ENCODE data around the gene IQGAP3. TPM values are rescaled to one million over a fixed set of nuclear protein-coding genes. Genes with fewer than 3 reads are reported as not detected.

IQGAP3 gene
- total RNA-seq, 3 donors from 2014 or later, result 0.18 to 0.38 (median 0.37) TPM

GRCh38 chr1:156500793-156501506 lies 71.4 kb downstream of the IQGAP3 start:
- DNase-seq (peak; percentile 93), ATAC-seq (peak; percentile 75 to 76)
- H3K4me1 Mint-ChIP-seq (ENCODE audit: low read depth), result peaks cover 76% of the 10 kb centered on the region
- no peaks in the 10 kb centered on the region for H3K9me3 Mint-ChIP-seq
- no peaks in the 10 kb centered on the region for H3K27me3 Mint-ChIP-seq (ENCODE audit: low read depth)
- H3K36me3 Mint-ChIP-seq (ENCODE audit: insufficient read depth), result no peaks in the 10 kb centered on the region
- peak overlapping the region; percentile 91 for H3K4me3 Mint-ChIP-seq

- ATAC-seq, result peak in 1 of 2 donors; percentile 0
- no peaks in the 10 kb centered on the region for H3K27me3 Mint-ChIP-seq (ENCODE audit: low read depth)
- no peaks in the 10 kb centered on the region for H3K9me3 Mint-ChIP-seq
- DNase-seq, result no peak
- peak within 1 kb of the TSS; percentile 91 for H3K4me3 Mint-ChIP-seq
- H3K36me3 Mint-ChIP-seq (ENCODE audit: insufficient read depth), result no peaks in the 10 kb centered on the region
- peaks cover 75% of the 10 kb centered on the region for H3K4me1 Mint-ChIP-seq (ENCODE audit: low read depth)
These were observed 71.9 kb downstream of the IQGAP3 start, which contains the start of gene MEF2D for GRCh38 chr1:156500543-156500792. Gene MEF2D (minus strand): TSS chr1:156500775. CDS start chr1:156483292, 17,483 bp downstream.

- ATAC-seq, result peak in 1 of 2 donors; percentile 2
These were observed 72.4 kb downstream of the IQGAP3 start for GRCh38 chr1:156499842-156500542.

GRCh38 chr1:156499194-156499841 lies 73.0 kb downstream of the IQGAP3 start:
- H3K9me3 Mint-ChIP-seq, result no peaks in the 10 kb centered on the region

More at GRCh38 chr1:156499842-156500542, 72.4 kb downstream of the IQGAP3 start:
- Mint-ChIP-seq H3K27me3 (ENCODE audit: low read depth) (no peaks in the 10 kb centered on the region), H3K36me3 (ENCODE audit: insufficient read depth) (peaks cover 3% of the 10 kb centered on the region), H3K9me3 (no peaks in the 10 kb centered on the region), H3K4me3 (peak overlapping the region; percentile 91), H3K4me1 (ENCODE audit: low read depth) (peaks cover 75% of the 10 kb centered on the region)
- DNase-seq, result peak; percentile 33

GRCh38 chr1:156498432-156499193 lies 73.8 kb downstream of the IQGAP3 start:
- DNase-seq (no peak), ATAC-seq (no peak)
- no peaks in the 10 kb centered on the region for H3K27me3 Mint-ChIP-seq (ENCODE audit: low read depth)
- H3K36me3 Mint-ChIP-seq (ENCODE audit: insufficient read depth), result peaks cover 4% of the 10 kb centered on the region
- H3K9me3 Mint-ChIP-seq, result no peaks in the 10 kb centered on the region
- peak overlapping the region; percentile 91 for H3K4me3 Mint-ChIP-seq
- H3K4me1 Mint-ChIP-seq (ENCODE audit: low read depth), result peaks cover 77% of the 10 kb centered on the region

More at GRCh38 chr1:156499194-156499841, 73.0 kb downstream of the IQGAP3 start:
- Mint-ChIP-seq H3K4me3 (peak overlapping the region; percentile 91), H3K4me1 (ENCODE audit: low read depth) (peaks cover 77% of the 10 kb centered on the region), H3K27me3 (ENCODE audit: low read depth) (no peaks in the 10 kb centered on the region), H3K36me3 (ENCODE audit: insufficient read depth) (peaks cover 4% of the 10 kb centered on the region)
- no peak for ATAC-seq
- DNase-seq, result no peak

GRCh38 chr1:156497743-156498431 lies 74.5 kb downstream of the IQGAP3 start:
- Mint-ChIP-seq H3K4me1 (ENCODE audit: low read depth) (peaks cover 77% of the 10 kb centered on the region), H3K27me3 (ENCODE audit: low read depth) (no peaks in the 10 kb centered on the region), H3K36me3 (ENCODE audit: insufficient read depth) (peaks cover 4% of the 10 kb centered on the region), H3K4me3 (peak overlapping the region; percentile 91), H3K9me3 (no peaks in the 10 kb centered on the region)
- ATAC-seq (no peak), DNase-seq (no peak)

GRCh38 chr1:156497078-156497742 lies 75.2 kb downstream of the IQGAP3 start:
- Mint-ChIP-seq H3K36me3 (ENCODE audit: insufficient read depth) (peaks cover 10% of the 10 kb centered on the region), H3K4me3 (peak overlapping the region; percentile 91), H3K9me3 (no peaks in the 10 kb centered on the region), H3K4me1 (ENCODE audit: low read depth) (peaks cover 77% of the 10 kb centered on the region), H3K27me3 (ENCODE audit: low read depth) (no peaks in the 10 kb centered on the region)
- ATAC-seq, result no peak
- no peak for DNase-seq

- DNase-seq, result no peak
- Mint-ChIP-seq H3K27me3 (ENCODE audit: low read depth) (no peaks in the 10 kb centered on the region), H3K4me3 (peak overlapping the region; percentile 36), H3K4me1 (ENCODE audit: low read depth) (peaks cover 77% of the 10 kb centered on the region), H3K36me3 (ENCODE audit: insufficient read depth) (peaks cover 11% of the 10 kb centered on the region), H3K9me3 (no peaks in the 10 kb centered on the region)
- ATAC-seq, result no peak
These were observed 76.1 kb downstream of the IQGAP3 start for GRCh38 chr1:156496211-156496761.

- ATAC-seq, result no peak
- H3K4me1 Mint-ChIP-seq (ENCODE audit: low read depth), result peaks cover 84% of the 10 kb centered on the region
- no peak for DNase-seq
- H3K4me3 Mint-ChIP-seq, result peak overlapping the region; percentile 11
- H3K9me3 Mint-ChIP-seq, result no peaks in the 10 kb centered on the region
- peaks cover 11% of the 10 kb centered on the region for H3K36me3 Mint-ChIP-seq (ENCODE audit: insufficient read depth)
- no peaks in the 10 kb centered on the region for H3K27me3 Mint-ChIP-seq (ENCODE audit: low read depth)
These were observed 76.8 kb downstream of the IQGAP3 start for GRCh38 chr1:156495401-156496140.

GRCh38 chr1:156494309-156494895 lies 78.0 kb downstream of the IQGAP3 start:
- Mint-ChIP-seq H3K9me3 (no peaks in the 10 kb centered on the region), H3K4me3 (no peak overlapping the region)
- no peak for DNase-seq

GRCh38 chr1:156493742-156494141 lies 78.6 kb downstream of the IQGAP3 start:
- H3K9me3 Mint-ChIP-seq, result no peaks in the 10 kb centered on the region
- H3K36me3 Mint-ChIP-seq (ENCODE audit: insufficient read depth), result peaks cover 11% of the 10 kb centered on the region
- DNase-seq (no peak), ATAC-seq (no peak)
- no peaks in the 10 kb centered on the region for H3K27me3 Mint-ChIP-seq (ENCODE audit: low read depth)
- H3K4me1 Mint-ChIP-seq (ENCODE audit: low read depth), result peaks cover 99% of the 10 kb centered on the region
- H3K4me3 Mint-ChIP-seq, result no peak overlapping the region

More at GRCh38 chr1:156494309-156494895, 78.0 kb downstream of the IQGAP3 start:
- Mint-ChIP-seq H3K36me3 (ENCODE audit: insufficient read depth) (peaks cover 11% of the 10 kb centered on the region), H3K27me3 (ENCODE audit: low read depth) (no peaks in the 10 kb centered on the region), H3K4me1 (ENCODE audit: low read depth) (peaks cover 96% of the 10 kb centered on the region)
- ATAC-seq, result no peak

GRCh38 chr1:156493154-156493631 lies 79.2 kb downstream of the IQGAP3 start:
- peaks cover 11% of the 10 kb centered on the region for H3K36me3 Mint-ChIP-seq (ENCODE audit: insufficient read depth)
- peaks cover 99% of the 10 kb centered on the region for H3K4me1 Mint-ChIP-seq (ENCODE audit: low read depth)
- peak overlapping the region; percentile 59 for H3K4me3 Mint-ChIP-seq
- H3K9me3 Mint-ChIP-seq, result no peaks in the 10 kb centered on the region
- ATAC-seq, result no peak
- DNase-seq, result no peak
- no peaks in the 10 kb centered on the region for H3K27me3 Mint-ChIP-seq (ENCODE audit: low read depth)
